Activated T-cell treated with anti-CD3 and anti-CD28 coated beads for 1 hour (primary cell): ENCODE measurements around the gene JMJD7.

ENCODE experiments used
- DNase-seq: peaks from one replicate; pipeline ENCODE4 v3.0.0-alpha.2; 2020; ENCODE audit warnings: low read depth

The JMJD7 gene

GRCh38 chr15:41827880-41828806 lies at the start of gene JMJD7:
JMJD7 (plus strand) TSS chr15:41828092; CDS start chr15:41828125, 33 bp downstream.
- peak; percentile 98 for DNase-seq

DNA sequence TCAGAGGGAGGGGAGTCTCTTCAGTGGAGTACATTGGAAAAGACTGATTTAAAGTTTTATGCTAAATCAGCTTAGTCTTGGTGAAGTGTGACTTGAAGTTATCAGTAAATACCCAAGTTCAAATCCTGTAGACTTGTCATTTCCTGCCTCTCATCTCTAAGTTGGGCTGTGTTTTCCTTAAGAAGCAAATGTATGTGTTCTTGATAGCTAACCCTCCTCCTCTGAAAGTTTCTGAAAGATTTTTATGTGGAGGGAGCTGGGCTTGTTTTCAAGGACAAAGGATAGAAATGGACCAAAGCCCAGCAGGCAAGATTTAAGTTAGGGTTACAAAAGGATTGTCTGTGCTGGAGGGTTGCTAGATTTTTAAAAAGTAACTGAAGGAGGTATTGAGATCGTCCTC lies 49.4 kb upstream of the JMJD7 start:
- DNase-seq, result no peak

DNA sequence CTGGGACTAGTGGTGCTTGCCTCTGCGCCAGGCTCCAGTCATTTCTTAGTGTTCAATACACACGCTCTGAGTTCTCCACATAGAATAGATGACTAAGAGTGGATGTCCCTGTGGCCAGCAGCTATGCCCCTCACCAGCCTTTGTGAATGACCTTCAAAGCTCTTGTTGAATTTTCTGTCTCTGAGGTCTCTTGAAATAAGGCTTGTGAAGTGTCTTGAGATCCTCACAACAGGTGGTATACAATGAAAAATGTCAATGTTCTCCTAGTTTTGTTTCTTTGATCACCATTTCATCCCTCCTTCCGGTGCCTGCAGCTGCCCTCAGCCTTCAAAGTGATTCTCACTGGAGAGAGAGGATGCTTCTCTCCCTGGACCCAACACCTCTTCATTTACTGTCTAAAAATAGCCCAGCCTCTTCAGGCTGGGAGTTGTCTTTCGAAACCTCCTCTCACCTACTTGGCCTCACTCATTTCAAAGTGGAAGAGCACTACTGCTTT lies 48.2 kb upstream of the JMJD7 start:
- DNase-seq, result no peak

- no peak for DNase-seq
Observed at GRCh38 chr15:41780266-41780665, 47.6 kb upstream of the JMJD7 start.

GRCh38 chr15:41780727-41781126 lies 47.2 kb upstream of the JMJD7 start:
- DNase-seq, result no peak

DNA sequence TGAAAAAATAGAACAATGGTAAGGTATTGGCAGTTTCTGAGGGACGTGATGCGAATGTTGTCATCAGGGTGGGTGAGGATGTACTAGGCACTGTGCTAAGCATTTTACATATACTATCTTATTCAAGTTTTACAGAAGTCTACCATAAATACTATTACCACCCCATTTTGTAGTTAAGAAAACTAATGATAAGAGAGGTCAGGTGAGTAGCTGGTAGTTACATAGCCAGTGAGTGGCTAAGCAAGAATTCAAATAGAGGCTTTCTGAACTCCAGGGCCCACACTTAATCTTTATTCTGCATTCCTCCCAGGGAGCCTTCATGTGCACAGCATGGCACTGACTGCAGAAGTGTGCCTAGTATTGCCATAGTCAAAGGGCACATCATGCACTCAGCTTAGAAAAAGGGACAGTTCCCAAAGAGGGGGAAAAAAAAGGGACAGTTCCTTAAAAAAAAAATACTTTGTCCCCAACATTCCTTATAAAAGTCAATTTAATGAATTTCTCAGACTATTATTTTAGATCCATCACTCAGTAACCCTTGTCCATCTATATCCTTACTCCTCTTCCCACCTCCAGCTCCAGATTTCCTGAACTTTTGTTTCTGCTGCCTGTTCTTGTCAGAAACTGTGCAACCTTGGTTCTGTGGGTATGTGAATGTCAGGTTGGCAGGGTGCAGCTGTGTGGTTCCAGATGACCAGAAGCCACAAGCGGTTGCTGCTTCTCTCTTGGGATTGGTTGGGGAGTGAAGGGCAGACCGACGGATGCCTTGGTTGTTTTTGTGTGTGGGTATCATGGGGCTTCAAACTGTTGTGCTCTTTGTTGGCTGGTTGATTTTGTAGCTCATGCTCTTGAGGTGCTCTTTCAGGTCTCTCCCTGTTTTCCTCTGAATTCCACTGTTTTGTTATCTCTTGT lies 45.3 kb upstream of the JMJD7 start:
- DNase-seq, result no peak

GRCh38 chr15:41783296-41783695 lies 44.6 kb upstream of the JMJD7 start:
- DNase-seq, result no peak

- no peak for DNase-seq
Observed at GRCh38 chr15:41788262-41788661, 39.6 kb upstream of the JMJD7 start.

DNA sequence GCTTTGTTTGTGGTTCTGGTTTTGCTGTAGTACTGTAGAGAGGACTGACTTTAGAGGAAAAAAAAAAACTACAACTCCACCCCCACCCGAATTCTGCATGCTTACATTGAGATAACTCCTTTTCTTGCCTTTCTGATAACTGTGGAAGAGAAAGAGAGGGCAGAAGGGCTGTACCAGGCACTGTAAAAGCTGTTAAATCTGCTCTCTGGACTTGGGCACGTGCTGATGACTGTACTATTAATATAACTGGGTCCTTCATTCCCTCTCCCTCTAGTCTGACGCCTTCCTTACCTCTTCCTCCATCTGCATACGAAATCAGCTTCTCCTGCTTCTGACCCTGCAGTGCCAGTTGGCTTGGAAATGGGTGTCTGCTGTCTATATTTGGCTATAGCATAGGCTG lies 38.7 kb upstream of the JMJD7 start:
- no peak for DNase-seq

DNA sequence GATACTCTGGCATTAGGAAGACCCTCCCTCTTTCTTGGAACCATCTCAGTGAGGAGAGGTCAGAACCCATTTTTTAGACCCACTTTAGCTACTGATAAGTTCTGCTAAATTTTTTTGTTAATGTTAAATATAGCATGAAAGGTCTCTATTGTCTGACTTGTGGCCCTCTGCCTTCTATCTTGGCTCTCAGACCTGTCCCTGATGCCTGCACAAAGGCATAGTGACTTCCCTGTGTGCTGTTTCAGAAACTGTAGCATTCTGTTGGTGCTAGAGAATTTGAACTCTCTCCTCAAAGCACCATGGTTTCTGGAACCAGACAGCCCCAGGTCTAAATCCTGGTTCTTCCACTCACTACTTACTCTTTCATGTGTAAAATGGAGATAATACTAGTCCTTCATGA lies 38.2 kb upstream of the JMJD7 start:
- no peak for DNase-seq

GRCh38 chr15:41790169-41790568 lies 37.7 kb upstream of the JMJD7 start:
- DNase-seq, result no peak

GRCh38 chr15:41790756-41791546 lies 36.9 kb upstream of the JMJD7 start:
- no peak for DNase-seq

GRCh38 chr15:41791547-41791937 lies 36.4 kb upstream of the JMJD7 start:
- no peak for DNase-seq

DNA sequence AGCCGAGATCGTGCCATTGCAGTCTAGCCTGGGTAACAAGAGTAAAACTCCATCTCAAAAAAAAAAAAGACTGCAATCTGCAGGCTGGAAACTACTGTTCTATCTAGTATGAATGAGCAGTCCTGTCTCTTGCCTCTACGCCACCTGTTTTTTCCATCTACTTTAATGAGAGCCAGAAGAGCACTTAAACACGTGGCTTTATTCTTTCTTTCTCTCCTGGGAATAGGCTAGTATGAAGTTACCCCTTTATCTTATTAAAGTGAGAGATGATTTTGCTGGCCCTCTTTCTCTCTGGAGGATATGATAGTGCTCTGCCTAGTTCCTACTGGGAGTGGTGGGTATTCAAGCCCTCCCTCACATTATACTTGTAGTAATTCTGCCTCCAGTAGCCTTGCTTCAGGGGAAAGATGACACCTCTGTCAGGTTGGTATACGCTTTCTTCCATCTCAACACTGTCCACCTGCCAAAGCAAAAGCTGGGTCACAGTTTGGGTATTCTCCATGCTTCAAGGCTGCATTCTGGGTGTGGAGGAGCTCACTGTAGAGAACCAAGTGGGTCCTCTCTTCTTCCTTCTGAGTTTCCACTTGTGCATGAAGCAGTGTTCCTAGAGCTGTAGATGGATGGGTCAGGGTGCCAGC lies 35.8 kb upstream of the JMJD7 start:
- no peak for DNase-seq

DNA sequence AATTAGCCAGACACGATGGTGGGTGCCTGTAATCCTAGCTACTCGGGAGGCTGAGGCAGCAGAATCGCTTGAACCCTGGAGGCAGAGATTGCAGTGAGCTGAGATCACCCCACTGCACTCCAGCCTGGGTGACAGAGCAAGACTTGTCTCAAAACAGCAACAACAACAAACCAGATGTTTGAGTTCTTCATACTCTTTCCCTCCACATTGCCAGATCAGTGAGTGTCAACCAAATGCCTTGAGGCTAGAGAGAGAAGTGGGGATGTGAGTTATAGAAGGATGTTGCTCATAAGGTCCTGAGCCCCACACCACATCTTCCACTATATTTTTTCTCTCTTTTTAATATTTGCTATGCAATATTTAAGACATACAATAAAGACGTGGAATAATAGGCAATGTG lies 33.8 kb upstream of the JMJD7 start:
- no peak for DNase-seq

DNA sequence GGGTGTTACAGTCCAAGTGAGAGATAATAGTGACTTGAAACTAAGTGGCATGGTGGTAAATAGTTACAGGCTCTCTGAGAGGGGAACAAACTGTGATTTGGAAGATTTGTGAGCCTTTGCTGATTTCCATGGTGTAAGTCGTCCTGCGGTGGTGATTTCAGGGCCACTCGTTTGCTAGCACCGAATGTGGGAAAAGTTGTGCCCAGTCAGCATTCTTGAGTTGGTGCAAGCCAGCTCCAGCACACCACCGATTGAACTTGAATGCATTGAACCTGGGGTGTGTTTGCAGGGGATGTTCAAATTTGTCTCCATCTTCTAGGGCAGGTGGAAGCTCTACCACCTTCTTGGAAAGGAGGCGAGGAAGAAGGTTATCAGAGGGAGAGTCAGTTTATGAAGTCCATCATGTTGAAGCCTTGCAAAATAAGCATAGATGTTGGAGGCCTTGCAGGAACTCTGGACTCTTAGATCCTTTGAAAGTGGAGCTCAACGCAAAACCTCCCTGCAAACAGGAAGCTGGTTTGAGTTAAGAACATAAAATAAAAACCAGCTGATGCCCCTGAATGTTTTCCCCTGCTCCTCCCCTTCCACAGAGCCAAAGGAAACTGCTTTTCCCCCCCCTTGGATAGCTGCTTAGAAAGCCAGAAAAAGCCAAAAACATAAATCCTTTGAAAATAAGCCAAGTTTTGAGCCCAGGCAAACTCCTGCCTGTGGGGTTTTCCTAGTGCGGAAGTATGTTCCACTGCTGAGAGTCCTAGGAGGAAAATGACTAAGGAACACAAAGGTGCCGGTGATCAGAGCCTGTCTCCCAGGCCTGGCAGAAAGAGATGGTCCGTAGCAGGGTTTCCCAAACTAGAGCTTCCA lies 31.7 kb upstream of the JMJD7 start:
- no peak for DNase-seq

DNA sequence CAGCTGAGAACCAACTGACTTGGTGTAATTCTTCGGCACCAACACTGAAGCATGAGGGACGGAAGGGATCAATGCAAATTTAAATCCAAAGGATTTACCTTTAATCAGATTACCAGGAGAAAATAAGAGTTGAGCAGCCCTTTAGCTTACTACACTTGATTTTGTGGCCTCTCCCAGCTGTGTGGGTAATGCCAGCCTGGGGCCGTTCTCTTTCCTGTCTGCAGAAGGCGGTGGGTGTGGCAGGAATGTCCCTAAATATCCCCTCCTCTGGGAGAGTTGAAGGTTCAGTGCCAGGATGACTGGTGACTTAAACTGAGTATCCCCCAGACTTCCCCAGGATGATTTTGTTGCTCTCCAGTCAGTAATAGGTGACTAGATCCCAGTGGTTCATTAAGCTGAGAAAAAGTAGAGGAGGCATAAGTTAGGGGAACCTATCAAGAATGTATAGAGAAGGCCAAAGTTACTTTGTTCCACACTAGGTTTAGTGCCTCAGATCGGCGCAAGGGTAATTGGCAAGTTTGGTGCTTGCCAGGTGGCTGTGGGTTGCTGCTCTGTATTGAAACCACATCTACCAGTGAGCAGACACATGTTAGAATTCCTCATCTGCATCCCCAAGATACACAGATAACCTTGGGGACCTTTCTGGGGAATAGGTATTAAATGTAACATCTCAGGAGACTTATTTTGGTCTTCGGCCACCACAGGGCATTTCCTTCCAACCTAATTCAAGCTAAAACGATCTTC lies 30.5 kb upstream of the JMJD7 start:
- no peak for DNase-seq

- no peak for DNase-seq
Observed at GRCh38 chr15:41798607-41799487, 29.0 kb upstream of the JMJD7 start.

- no peak for DNase-seq
Observed at GRCh38 chr15:41799488-41799805, 28.4 kb upstream of the JMJD7 start.
